ENCODE measurements around the gene TMEM125.

DNA sequence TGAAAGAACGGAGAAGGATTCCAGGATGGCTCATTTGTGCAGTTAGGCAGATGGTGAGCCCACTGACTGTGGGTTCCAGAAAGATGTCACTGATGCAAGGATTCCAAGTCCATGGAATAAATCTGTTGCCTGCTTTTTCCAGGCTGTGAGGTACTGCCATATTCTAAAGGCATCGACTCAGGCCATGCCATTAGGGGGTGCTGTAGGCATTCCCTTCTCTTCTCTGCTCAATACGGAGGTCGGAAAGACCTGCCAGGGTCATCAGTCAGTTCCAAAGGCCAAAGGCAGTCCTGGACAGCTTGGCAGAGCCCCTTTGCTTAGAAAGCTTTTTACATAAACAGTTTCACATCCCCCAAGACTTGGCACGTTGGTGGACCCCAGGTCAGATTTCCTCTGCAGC lies 31.7 kb upstream of the TMEM125 start:
- TF ChIP-seq, protein P1, sequence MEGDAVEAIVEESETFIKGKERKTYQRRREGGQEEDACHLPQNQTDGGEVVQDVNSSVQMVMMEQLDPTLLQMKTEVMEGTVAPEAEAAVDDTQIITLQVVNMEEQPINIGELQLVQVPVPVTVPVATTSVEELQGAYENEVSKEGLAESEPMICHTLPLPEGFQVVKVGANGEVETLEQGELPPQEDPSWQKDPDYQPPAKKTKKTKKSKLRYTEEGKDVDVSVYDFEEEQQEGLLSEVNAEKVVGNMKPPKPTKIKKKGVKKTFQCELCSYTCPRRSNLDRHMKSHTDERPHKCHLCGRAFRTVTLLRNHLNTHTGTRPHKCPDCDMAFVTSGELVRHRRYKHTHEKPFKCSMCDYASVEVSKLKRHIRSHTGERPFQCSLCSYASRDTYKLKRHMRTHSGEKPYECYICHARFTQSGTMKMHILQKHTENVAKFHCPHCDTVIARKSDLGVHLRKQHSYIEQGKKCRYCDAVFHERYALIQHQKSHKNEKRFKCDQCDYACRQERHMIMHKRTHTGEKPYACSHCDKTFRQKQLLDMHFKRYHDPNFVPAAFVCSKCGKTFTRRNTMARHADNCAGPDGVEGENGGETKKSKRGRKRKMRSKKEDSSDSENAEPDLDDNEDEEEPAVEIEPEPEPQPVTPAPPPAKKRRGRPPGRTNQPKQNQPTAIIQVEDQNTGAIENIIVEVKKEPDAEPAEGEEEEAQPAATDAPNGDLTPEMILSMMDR (IDR thresholded peaks at IDR 0.05 in 2 of 3, conservative IDR thresholded peaks at IDR 0.05 in 1 of 3; ENCODE audit: control insufficient read depth in 2 of 3, extremely low read depth in 1 of 3, insufficient read depth in 1 of 3, low read depth in 3 of 3, low read length in 3 of 3), result peak; percentile 62 to 76 (median 74)
- TF ChIP-seq, protein P2, sequence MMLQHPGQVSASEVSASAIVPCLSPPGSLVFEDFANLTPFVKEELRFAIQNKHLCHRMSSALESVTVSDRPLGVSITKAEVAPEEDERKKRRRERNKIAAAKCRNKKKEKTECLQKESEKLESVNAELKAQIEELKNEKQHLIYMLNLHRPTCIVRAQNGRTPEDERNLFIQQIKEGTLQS (IDR thresholded peaks at IDR 0.05; ENCODE audit: borderline replicate concordance, extremely low read depth, low read depth, low read length), result no peak
- TF ChIP-seq POLR2A (IDR thresholded peaks at IDR 0.05; ENCODE audit: low read depth, low read length), result no peak

All from GM12878 (cell line).